Inferior parietal cortex (tissue), 1 donor: ENCODE measurements around the gene ATN1.
"Not testable (repeated sequence)": the region's sequence is repeated elsewhere in the genome, so short reads cannot be mapped to it uniquely, and the experiment has no call there.

Experiments used
- DNase-seq: peaks from one replicate; pipeline ENCODE4 v3.0.0-alpha.2; 2016; ENCODE audit errors: extremely low spot score

Gene ATN1

DNA sequence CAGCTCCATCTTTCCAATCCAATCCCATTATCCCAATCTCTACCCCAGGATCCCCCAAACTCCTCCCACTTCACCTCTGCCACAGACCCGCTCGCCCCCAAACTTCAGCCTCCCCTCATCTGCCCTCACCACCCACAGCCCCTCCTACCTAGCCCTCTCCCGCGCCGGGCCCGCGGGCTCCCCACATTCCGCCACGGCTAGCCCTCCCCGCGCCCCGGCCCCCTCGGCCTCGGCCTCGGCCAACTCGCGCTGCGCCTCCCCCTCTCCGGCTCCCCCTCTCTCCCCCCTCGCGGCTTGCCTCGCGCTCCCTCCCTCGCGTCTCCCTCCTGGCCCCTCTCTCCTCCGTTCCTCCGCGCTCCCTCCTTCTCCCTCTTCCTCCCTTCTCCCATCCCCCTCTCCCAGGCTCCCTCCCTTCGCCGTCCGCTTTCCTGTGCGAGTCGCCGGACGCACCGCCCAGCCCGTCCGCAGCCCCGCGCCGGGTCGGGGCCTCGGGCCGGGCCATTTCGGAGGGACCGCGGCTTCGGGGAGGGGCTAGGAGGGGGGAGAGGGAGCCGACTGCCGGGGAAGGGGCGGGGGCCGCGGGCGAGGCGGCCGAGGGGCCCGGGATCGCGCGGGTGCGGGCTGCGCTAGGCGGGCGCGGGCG lies at the start of gene ATN1:
TSS of gene ATN1 (plus strand) at position 581 of the 643 bp plus-strand sequence. CDS start 6,043 bp downstream, outside the sequence.
- DNase-seq: peak; percentile 66

- not testable (repeated sequence) for DNase-seq
These were observed 47.9 kb upstream of the ATN1 start for GRCh38 chr12:6879824-6880223.

DNA sequence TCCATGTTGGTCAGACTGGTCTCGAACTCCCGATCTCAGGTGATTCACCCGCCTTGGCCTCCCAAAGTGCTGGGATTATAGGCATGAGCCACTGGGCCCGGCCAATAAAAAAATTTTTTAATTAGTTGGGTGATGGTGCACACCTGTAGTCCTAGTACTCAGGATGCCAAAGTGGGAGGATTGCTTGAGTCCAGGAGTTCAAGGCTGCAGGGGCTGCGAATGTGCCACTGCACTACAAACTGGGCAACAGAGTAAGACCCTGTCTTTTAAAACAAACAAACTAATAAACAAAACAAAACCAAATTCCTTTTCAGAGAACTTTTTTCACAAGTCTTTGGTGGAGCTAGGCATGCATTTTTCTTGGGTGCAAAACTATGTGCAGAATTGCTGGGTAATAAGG lies 44.5 kb upstream of the ATN1 start:
- DNase-seq: no peak

DNA sequence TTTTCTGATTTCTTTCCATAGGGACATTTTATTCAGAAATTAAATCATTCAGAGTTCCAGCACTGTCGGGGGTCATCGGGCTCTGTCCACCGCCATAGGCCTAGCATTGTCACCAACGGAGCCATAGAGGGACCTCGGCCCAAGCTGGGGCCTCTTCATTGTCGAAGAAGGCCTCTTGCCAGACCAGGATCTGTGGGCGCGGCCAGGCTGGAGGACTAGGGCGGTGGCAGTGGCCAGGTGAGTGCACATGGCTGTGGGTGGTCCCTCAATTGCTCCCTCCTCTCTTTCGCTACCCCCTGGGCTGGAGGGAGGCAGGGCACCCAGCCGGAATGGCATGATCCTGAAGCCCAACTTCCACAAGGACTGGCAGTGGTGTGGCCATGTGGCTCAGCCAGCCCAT lies 44.1 kb upstream of the ATN1 start:
- no peak for DNase-seq

- DNase-seq: no peak
These were observed 43.2 kb upstream of the ATN1 start for GRCh38 chr12:6884539-6884938.

DNA sequence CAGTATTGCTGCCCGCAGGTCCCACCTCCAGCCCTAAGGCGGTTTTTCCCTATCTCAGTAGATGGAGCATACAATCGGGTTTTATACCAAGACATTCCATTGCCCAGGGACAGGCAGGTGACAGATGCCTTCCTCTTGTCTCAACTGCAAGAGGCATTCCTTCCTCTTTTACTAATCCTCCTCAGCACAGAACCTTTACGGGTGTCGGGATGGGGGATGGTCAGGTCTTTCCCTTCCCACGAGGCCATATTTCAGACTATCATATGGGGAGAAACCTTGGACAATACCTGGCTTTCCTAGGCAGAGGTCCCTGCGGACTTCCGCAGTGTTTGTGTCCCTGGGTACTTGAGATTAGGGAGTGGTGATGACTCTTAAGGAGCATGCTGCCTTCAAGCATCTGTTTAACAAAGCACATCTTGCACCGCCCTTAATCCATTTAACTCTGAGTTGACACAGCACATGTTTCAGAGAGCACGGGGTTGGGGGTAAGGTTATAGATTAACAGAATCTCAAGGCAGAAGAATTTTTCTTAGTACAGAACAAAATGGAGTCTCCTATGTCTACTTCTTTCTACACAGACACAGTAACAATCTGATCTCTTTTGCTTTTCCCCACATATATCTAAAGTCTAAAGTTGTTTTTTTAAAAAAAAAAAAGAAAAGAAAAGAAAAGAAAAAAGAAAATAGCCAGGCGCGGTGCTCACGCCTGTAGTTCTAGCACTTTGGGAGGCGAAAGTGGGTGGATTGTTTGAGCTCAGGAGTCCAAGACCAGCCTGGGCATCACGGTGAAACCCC lies 41.4 kb upstream of the ATN1 start:
- not testable (repeated sequence) for DNase-seq

GRCh38 chr12:6887460-6887859 lies 40.3 kb upstream of the ATN1 start:
- DNase-seq: no peak

DNA sequence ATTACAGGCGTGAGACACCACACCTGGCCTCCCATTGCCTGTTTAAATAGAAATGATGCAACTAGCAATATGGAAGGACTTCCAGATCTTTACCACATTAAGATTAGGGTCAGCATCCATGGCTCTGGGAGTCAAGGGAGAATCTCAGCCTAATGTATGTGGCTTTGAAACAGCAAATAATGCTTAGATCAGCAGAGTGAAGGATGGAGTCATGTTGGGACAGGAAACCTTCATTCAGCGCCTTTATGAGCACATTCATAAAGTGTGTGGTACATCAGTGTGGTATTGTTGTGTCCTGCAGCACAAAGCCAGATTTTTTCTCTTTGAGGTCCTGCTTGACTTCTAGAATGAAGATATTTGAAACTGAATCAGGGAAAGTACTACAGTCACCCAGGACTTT lies 39.4 kb upstream of the ATN1 start:
- DNase-seq: no peak

GRCh38 chr12:6888794-6889193 lies 39.0 kb upstream of the ATN1 start:
- DNase-seq: not testable (repeated sequence)

DNA sequence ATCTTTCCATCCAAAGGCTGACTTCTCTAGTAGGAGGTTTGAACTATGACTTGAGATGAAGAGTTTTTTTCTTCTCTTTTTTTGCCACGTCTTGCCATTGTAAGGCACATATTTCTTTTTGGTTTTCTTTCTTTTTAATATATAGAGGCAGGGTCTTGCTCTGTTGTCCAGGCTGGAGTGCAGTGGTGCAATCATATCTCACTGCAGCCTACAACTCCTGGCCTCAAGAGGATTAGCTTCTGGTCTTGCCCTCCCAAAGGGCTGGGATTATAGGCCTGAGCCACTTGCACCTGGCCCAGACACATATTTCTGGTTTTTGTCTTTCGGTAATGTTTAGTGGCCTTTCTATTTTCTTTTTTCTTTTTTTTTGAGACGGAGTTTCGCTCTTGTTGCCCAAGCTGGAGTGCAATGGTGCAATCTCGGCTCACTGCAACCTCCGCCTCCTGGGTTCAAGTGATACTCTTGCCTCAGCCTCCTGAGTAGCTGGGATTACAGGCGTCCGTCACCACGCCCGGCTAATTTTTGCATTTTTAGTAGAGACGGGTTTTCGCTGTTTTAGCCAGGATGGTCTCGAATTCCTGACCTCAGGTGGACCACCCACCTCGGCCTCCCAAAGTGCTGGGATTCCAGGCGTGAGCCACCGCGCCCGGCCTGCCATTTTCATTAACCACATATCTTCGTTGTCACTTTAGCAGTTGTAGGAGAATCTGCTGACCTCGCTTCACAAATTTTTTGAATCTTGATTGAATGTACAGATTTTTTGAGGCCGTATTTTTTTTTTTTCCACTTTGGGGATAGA lies 37.8 kb upstream of the ATN1 start:
- not testable (repeated sequence) for DNase-seq

DNA sequence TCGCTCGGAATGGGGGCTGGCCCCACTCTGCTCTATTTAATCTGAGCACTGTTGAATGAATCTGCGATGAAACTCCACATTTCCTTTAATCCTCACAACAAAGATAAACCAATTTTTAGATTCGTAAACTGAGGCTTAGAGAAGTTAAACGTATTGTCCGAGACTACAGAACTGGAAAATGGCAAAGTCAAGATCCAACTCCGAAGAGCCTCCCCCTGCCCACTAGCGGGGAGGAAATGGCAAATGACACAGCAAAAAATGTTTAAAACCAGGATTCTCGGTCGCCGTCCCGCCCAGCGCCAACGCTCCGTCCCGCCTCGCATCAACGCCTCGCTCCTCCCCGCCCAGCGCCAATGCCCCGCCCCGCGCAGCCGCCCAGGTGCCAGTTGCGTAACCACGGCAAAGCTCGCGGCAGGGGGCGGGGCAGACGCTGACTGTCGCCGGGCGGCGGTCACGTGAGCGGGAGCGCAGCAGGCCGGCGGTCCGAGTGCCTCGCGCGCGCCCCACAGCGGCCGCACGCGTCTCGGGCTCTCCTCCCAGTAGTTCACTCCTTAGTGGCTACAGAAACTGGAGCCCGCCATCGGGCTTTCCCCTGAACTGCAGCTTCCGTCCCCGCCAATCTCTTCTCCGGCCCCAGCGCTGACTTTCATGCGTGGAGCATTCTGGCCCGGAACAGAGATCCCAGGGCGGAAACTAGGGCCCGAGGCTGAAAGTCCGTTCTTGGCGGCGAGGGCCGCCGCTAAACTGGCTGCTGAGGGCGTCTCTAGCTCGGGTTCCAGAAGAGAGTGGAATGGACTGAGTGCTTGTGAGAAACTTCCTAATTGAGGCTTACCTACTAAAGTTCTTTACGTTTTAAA lies 36.7 kb upstream of the ATN1 start:
- peak; percentile 96 for DNase-seq

GRCh38 chr12:6891646-6892001 lies 36.1 kb upstream of the ATN1 start:
- no peak for DNase-seq

DNA sequence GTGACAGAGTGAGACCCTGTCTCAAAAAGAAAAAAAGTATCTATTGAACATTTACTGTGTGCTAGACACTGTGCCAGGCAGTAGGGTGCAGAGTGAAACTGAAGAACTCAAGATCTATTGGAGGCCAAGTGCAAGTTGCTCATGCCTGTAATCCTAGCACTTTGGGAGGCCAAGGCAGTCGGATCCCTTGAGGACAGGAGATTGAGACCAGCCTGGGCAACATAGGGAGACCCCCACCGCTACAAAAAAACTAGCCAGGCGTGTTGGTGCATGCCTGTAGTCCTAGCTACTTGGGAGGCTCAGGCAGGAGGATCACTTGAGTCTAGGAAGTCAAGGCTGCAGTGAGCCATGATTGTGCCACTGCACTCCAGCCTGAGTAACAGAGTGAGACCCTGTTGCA lies 35.1 kb upstream of the ATN1 start:
- DNase-seq: not testable (repeated sequence)

DNA sequence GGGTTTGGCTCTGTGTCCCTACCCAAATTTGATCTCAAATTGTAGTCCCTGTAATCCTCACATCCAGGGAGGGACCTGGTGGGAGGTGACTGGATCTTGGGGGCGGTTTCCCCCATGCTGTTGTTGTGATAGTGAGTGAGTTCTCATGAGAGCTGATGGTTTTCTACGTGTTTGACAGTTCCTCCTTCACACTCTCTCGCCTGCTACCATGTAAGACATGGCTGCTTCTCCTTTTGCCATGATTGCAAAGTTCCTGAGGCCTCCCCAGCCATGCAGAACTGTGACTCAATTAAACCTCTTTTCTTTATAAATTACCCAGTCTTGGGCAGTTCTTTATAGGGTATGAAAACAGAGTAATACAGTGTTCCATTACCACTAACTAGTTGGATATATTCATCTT lies 33.4 kb upstream of the ATN1 start:
- no peak for DNase-seq

DNA sequence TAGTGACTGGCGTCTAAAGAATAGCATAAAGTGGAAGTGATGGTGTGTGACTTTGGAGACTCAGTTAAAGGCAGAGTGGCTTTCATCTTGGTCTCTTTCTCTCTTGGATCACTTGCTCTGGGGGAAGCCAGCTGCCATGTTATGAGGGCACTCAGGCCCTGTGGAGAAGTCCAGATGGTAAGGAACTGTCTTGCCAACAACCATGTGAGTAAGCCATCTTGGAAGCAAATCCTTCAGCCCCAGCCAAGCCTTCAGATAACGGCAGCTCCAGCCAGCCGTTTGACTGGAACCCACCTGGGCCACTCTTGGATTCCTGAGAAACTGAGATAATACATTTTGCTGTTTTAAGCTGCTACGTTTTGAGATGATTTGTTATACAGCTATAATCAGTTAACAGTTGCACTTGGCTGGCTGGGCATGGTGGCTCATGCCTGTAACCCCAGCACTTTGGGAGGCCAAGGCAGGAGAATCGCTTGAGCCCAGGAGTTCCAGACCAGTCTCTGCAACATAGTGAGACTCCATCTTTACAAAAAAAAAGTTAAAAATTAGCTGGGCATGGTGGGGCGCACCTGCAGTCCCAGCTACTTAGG lies 30.8 kb upstream of the ATN1 start:
- DNase-seq: no peak

DNA sequence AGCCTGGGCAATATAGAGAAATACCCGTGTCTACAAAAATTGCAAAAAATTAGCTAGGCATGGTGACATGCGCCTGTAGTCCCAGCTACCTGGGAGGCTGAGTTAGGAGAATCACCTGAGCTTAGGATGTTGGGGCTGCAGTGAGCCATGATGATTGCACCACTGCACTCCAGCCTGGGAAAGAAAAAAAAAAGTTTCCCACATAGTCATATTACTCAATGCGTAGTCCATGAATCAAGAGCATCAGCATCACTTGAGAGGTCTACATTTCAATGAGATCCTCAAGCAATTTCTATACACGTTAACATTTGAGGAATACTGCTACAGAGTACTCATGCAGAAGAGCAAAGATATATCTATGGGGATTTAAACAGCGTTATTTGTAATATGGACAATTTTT lies 28.3 kb upstream of the ATN1 start:
- no peak for DNase-seq

DNA sequence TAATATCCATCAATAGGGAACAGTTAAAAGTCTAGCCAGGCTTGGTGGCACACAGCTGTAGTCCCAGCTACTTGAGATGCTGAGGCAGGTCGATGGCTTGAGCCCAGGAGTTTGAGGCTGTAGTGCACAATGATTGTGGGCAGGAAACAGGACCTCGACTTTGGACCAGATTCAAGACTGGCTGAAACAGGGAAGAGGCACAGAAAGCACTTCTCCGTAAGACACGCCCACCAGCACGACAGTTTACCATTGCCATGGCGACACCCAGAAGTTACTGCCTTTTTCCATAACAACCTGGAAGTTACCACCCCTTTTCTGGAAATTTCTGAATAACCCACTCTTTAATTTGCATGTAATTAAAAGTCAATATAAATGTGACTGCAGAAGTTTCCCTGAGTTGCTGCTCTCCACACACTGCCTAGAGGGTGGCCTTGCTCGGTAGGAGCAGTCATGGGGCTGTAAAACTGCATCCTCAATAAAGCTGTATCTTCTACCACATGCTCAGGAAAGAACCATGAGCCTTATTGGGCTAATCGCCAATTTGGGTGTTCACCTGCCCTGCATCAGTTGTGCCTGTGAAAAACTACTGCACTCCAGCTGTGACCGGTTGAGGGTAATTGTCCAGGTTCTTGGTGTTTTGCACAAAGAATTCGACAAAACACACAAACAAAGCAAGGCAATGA lies 27.8 kb upstream of the ATN1 start:
- DNase-seq: no peak

DNA sequence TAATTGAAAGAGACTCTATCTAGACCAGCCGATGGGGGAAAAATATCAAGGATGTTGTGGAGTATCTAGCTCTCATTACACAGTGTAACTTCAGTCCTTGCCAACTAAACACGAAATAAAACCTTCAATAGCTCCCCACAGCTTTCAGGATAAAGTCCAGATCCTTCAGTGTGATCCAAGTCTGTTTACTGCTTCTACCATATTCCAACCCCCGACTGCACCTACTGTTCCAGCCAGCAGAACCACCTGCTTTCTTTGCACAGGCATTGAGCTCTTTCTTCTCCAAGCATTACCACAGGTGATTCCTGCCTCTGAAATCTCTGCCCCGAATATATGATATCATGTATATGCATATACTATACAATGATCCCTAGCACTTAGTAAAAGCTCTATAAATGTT lies 25.3 kb upstream of the ATN1 start:
- DNase-seq: no peak

DNA sequence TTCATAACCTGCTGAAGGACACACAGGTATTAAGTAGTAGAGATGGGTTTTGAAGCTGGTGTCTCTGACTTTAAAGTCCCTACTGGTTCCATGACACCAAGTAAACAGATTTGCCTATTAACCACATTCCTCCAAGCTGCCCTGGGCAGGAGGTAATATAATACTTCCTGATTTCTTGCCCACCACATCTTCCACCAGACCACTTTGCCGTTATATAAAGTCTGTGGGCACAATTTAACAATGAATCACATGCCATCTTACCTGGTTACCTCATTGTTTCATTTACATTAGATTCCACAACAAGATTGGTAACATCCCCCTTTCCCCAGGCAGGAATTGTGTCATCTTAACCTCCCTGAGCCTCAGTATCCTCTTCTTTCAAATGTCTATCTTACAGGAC lies 24.0 kb upstream of the ATN1 start:
- no peak for DNase-seq
